ACC112 (cell line): ENCODE data around the gene CCKAR.

Source experiments
- H2AFZ ChIP-seq: fragments of 200-600 bp; sonication (generic); one replicate; pipeline ENCODE4 v1.6.0; 2017; ENCODE audit warnings: antibody characterized with exemption, low read length; ENCODE audit not compliant: unreplicated experiment
- H3K27ac ChIP-seq: fragments of 200-600 bp; sonication (generic); 2 replicates; pipeline ENCODE4 v1.5.1; 2014; ENCODE audit warnings: low read depth, mild to moderate bottlenecking, antibody characterized with exemption, low read length, moderate library complexity
- H3K27me3 ChIP-seq: fragments of 200-600 bp; sonication (generic); 2 replicates; pipeline ENCODE4 v1.6.1; 2014; ENCODE audit warnings: mild to moderate bottlenecking, antibody characterized with exemption, low read length, moderate library complexity, mixed read lengths; ENCODE audit not compliant: insufficient read depth
- H3K36me3 ChIP-seq: fragments of 200-600 bp; sonication (generic); 2 replicates; pipeline ENCODE4 v1.6.1; 2016; ENCODE audit warnings: mild to moderate bottlenecking, antibody characterized with exemption, low read length, moderate library complexity, mixed read lengths; ENCODE audit not compliant: insufficient read depth
- H3K4me1 ChIP-seq: fragments of 200-600 bp; sonication (generic); one replicate; pipeline ENCODE4 v1.6.1; 2016; ENCODE audit warnings: low read length, mixed read lengths; ENCODE audit not compliant: insufficient read depth, unreplicated experiment, control insufficient read depth
- H3K4me3 ChIP-seq: fragments of 200-600 bp; sonication (generic); 2 replicates; pipeline ENCODE4 v1.5.1; 2014; ENCODE audit warnings: mild to moderate bottlenecking, low read depth, low read length
- H3K79me2 ChIP-seq: fragments of 200-600 bp; sonication (generic); one replicate; pipeline ENCODE4 v1.6.0; 2016; ENCODE audit warnings: low read length; ENCODE audit not compliant: control insufficient read depth, unreplicated experiment, insufficient read depth

CCKAR gene

GRCh38 chr4:26490960-26491284, 638 bp upstream of the CCKAR start:
- Histone ChIP-seq H3K27me3 (peaks cover 50% of the 10 kb centered on the region), H3K4me3 (no peak overlapping the region), H3K79me2 (no peaks in the 10 kb centered on the region), H3K27ac (no peak overlapping the region), H3K4me1 (no peaks in the 10 kb centered on the region), H2AFZ (no peak overlapping the region), H3K36me3 (no peaks in the 10 kb centered on the region)

GRCh38 chr4:26489101-26489985, 941 bp downstream of the CCKAR start:
- peaks cover 47% of the 10 kb centered on the region for H3K27me3 ChIP-seq
- no peaks in the 10 kb centered on the region for H3K4me1 ChIP-seq
- no peak overlapping the region for H2AFZ ChIP-seq
- H3K79me2 ChIP-seq, result no peaks in the 10 kb centered on the region
- no peaks in the 10 kb centered on the region for H3K36me3 ChIP-seq
- no peak overlapping the region for H3K4me3 ChIP-seq
- H3K27ac ChIP-seq, result no peak overlapping the region

- Histone ChIP-seq H2AFZ (no peak overlapping the region), H3K27ac (no peak overlapping the region), H3K79me2 (no peaks in the 10 kb centered on the region), H3K4me1 (no peaks in the 10 kb centered on the region), H3K27me3 (peaks cover 28% of the 10 kb centered on the region), H3K36me3 (no peaks in the 10 kb centered on the region), H3K4me3 (no peak overlapping the region)
Observed at GRCh38 chr4:26485684-26486083, 4.6 kb downstream of the CCKAR start.

- Histone ChIP-seq H3K27ac (no peak overlapping the region), H3K4me1 (no peaks in the 10 kb centered on the region), H3K79me2 (no peaks in the 10 kb centered on the region), H3K27me3 (peaks cover 19% of the 10 kb centered on the region), H3K36me3 (no peaks in the 10 kb centered on the region), H3K4me3 (no peak overlapping the region), H2AFZ (no peak overlapping the region)
Observed at GRCh38 chr4:26484516-26484915, 5.8 kb downstream of the CCKAR start.

- Histone ChIP-seq H3K27me3 (peaks cover 15% of the 10 kb centered on the region), H3K79me2 (no peaks in the 10 kb centered on the region), H3K4me1 (no peaks in the 10 kb centered on the region), H3K4me3 (no peak overlapping the region), H3K27ac (no peak overlapping the region), H2AFZ (no peak overlapping the region), H3K36me3 (no peaks in the 10 kb centered on the region)
Observed at GRCh38 chr4:26484032-26484515, 6.2 kb downstream of the CCKAR start.

GRCh38 chr4:26482508-26483462, 7.5 kb downstream of the CCKAR start:
- Histone ChIP-seq H3K36me3 (no peaks in the 10 kb centered on the region), H2AFZ (no peak overlapping the region), H3K79me2 (no peaks in the 10 kb centered on the region), H3K27me3 (peaks cover 2% of the 10 kb centered on the region), H3K4me3 (no peak overlapping the region), H3K27ac (no peak overlapping the region), H3K4me1 (no peaks in the 10 kb centered on the region)

- no peaks in the 10 kb centered on the region for H3K27me3 ChIP-seq
- no peak overlapping the region for H3K4me3 ChIP-seq
- no peak overlapping the region for H2AFZ ChIP-seq
- no peaks in the 10 kb centered on the region for H3K36me3 ChIP-seq
- no peak overlapping the region for H3K27ac ChIP-seq
- no peaks in the 10 kb centered on the region for H3K79me2 ChIP-seq
- H3K4me1 ChIP-seq, result no peaks in the 10 kb centered on the region
Observed at GRCh38 chr4:26478330-26478729, 12.0 kb downstream of the CCKAR start.

- Histone ChIP-seq H3K27me3 (no peaks in the 10 kb centered on the region), H3K27ac (no peak overlapping the region), H3K36me3 (no peaks in the 10 kb centered on the region), H3K4me3 (no peak overlapping the region), H2AFZ (no peak overlapping the region), H3K79me2 (no peaks in the 10 kb centered on the region), H3K4me1 (no peaks in the 10 kb centered on the region)
Observed at GRCh38 chr4:26476545-26476944, 13.7 kb downstream of the CCKAR start.

GRCh38 chr4:26475716-26476115, 14.6 kb downstream of the CCKAR start:
- no peaks in the 10 kb centered on the region for H3K4me1 ChIP-seq
- no peak overlapping the region for H3K4me3 ChIP-seq
- no peaks in the 10 kb centered on the region for H3K79me2 ChIP-seq
- H3K36me3 ChIP-seq, result no peaks in the 10 kb centered on the region
- no peaks in the 10 kb centered on the region for H3K27me3 ChIP-seq
- H2AFZ ChIP-seq, result no peak overlapping the region
- no peak overlapping the region for H3K27ac ChIP-seq

- Histone ChIP-seq H3K27me3 (no peaks in the 10 kb centered on the region), H2AFZ (no peak overlapping the region), H3K36me3 (no peaks in the 10 kb centered on the region), H3K27ac (no peak overlapping the region), H3K4me1 (no peaks in the 10 kb centered on the region), H3K79me2 (no peaks in the 10 kb centered on the region), H3K4me3 (no peak overlapping the region)
Observed at GRCh38 chr4:26474551-26474950, 15.7 kb downstream of the CCKAR start.
